Esophagus mucosa (tissue), 1 donor: Measurements from ENCODE around the gene WDR64. TPM values are rescaled to one million over a fixed set of nuclear protein-coding genes. Genes with fewer than 3 reads are reported as not detected.

Experiments used
- ATAC-seq: fragments of 200-7000 bp; cut with Tn5 transposase; one replicate; pipeline ENCODE4 v1.9.1; 2020
- total RNA-seq: library from RNA; stranded (reverse); gene quantifications from one replicate; pipeline ENCODE4 v1.2.4, GENCODE V29; 2023
- donor health status: DM: yes; HTN: yes; CAD: no.

Gene WDR64
- total RNA-seq: not detected

GRCh38 chr1:241652012-241652411 is at the start of gene WDR64:
Gene WDR64 (plus strand): TSS chr1:241652281. CDS start chr1:241652485, 204 bp downstream.
- ATAC-seq: no peak

GRCh38 chr1:241603731-241604245 is 48.3 kb upstream of the WDR64 start:
- ATAC-seq: no peak

- no peak for ATAC-seq
Measured at GRCh38 chr1:241605146-241605805, 46.8 kb upstream of the WDR64 start.

- ATAC-seq: no peak
Measured at GRCh38 chr1:241606544-241606943, 45.5 kb upstream of the WDR64 start.

- no peak for ATAC-seq
Measured at GRCh38 chr1:241607497-241607896, 44.6 kb upstream of the WDR64 start.

- peak; percentile 65 for ATAC-seq
Measured at GRCh38 chr1:241608379-241609033, 43.6 kb upstream of the WDR64 start.

- ATAC-seq: no peak
Measured at GRCh38 chr1:241610056-241610815, 41.8 kb upstream of the WDR64 start.

GRCh38 chr1:241611063-241611462 is 41.0 kb upstream of the WDR64 start:
- peak; percentile 82 for ATAC-seq

GRCh38 chr1:241611736-241612135 is 40.3 kb upstream of the WDR64 start:
- no peak for ATAC-seq

- ATAC-seq: no peak
Measured at GRCh38 chr1:241612533-241613477, 39.3 kb upstream of the WDR64 start.

- no peak for ATAC-seq
Measured at GRCh38 chr1:241614144-241614543, 37.9 kb upstream of the WDR64 start.

- ATAC-seq: no peak
Measured at GRCh38 chr1:241614572-241614971, 37.5 kb upstream of the WDR64 start.

GRCh38 chr1:241615043-241615974 is 36.8 kb upstream of the WDR64 start:
- ATAC-seq: no peak

- no peak for ATAC-seq
Measured at GRCh38 chr1:241617426-241617825, 34.7 kb upstream of the WDR64 start.

- no peak for ATAC-seq
Measured at GRCh38 chr1:241622669-241623068, 29.4 kb upstream of the WDR64 start.

- ATAC-seq: no peak
Measured at GRCh38 chr1:241624935-241625334, 27.1 kb upstream of the WDR64 start.

GRCh38 chr1:241627453-241628259 is 24.4 kb upstream of the WDR64 start:
- ATAC-seq: no peak

GRCh38 chr1:241630005-241630404 is 22.1 kb upstream of the WDR64 start:
- no peak for ATAC-seq

- ATAC-seq: no peak
Measured at GRCh38 chr1:241630476-241630875, 21.6 kb upstream of the WDR64 start.

- no peak for ATAC-seq
Measured at GRCh38 chr1:241630899-241631298, 21.2 kb upstream of the WDR64 start.
